PC-3 (cell line): ENCODE data around the gene IER3IP1.

Experiments used
- EZH2 ChIP-seq: fragments of 300-600 bp; sonication (generic); IDR thresholded peaks from one replicate; pipeline ENCODE4 v1.6.1; 2017; ENCODE audit warnings: antibody characterized with exemption, mild to moderate bottlenecking, low read length; ENCODE audit not compliant: unreplicated experiment
- TF ChIP-seq, protein P1 (sequence below): fragments of 300-600 bp; sonication (generic); conservative IDR thresholded peaks from 2 replicates; pipeline ENCODE4 v1.5.1; 2017; ENCODE audit warnings: antibody characterized with exemption, low read depth, mild to moderate bottlenecking, low read length

GRCh38 chr18:47206945-47207637 lies 30.9 kb upstream of the IER3IP1 start:
- TF ChIP-seq, protein P1, sequence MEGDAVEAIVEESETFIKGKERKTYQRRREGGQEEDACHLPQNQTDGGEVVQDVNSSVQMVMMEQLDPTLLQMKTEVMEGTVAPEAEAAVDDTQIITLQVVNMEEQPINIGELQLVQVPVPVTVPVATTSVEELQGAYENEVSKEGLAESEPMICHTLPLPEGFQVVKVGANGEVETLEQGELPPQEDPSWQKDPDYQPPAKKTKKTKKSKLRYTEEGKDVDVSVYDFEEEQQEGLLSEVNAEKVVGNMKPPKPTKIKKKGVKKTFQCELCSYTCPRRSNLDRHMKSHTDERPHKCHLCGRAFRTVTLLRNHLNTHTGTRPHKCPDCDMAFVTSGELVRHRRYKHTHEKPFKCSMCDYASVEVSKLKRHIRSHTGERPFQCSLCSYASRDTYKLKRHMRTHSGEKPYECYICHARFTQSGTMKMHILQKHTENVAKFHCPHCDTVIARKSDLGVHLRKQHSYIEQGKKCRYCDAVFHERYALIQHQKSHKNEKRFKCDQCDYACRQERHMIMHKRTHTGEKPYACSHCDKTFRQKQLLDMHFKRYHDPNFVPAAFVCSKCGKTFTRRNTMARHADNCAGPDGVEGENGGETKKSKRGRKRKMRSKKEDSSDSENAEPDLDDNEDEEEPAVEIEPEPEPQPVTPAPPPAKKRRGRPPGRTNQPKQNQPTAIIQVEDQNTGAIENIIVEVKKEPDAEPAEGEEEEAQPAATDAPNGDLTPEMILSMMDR: no peak
- TF ChIP-seq EZH2: no peak
